Amniotic epithelial cell (primary cell): ENCODE data around the gene FIGNL2.
A peak's percentile ranks its signal among the peaks of the same experiment; 100 is the strongest.
"Not testable (repeated sequence)": the region's sequence is repeated elsewhere in the genome, so short reads cannot be mapped to it uniquely, and the experiment has no call there.

Experiments
- DNase-seq: peaks from one replicate; pipeline ENCODE4 v3.0.0-alpha.2; 2010; ENCODE audit warnings: low read depth

Gene FIGNL2

GRCh38 chr12:51848326-51848727, at the start of gene FIGNL2:
Gene FIGNL2, minus strand, starts transcription at chr12:51848718. Its CDS starts 26,305 bp downstream, at chr12:51822413.
- no peak for DNase-seq

GRCh38 chr12:51897181-51897580, 48.7 kb upstream of the FIGNL2 start:
- no peak for DNase-seq

- DNase-seq: no peak
These were observed 47.7 kb upstream of the FIGNL2 start for GRCh38 chr12:51896236-51896635.

- DNase-seq: no peak
These were observed 47.0 kb upstream of the FIGNL2 start for GRCh38 chr12:51895378-51896135.

GRCh38 chr12:51893786-51894185, 45.3 kb upstream of the FIGNL2 start:
- DNase-seq: no peak

GRCh38 chr12:51891843-51892242, 43.3 kb upstream of the FIGNL2 start:
- no peak for DNase-seq

GRCh38 chr12:51890511-51891171, 42.1 kb upstream of the FIGNL2 start:
- no peak for DNase-seq

- DNase-seq: no peak
These were observed 41.6 kb upstream of the FIGNL2 start for GRCh38 chr12:51890133-51890464.

- no peak for DNase-seq
These were observed 41.0 kb upstream of the FIGNL2 start for GRCh38 chr12:51889216-51890132.

- DNase-seq: no peak
These were observed 40.0 kb upstream of the FIGNL2 start for GRCh38 chr12:51888316-51889215.

- no peak for DNase-seq
These were observed 39.2 kb upstream of the FIGNL2 start, which contains the start of gene ANKRD33 for GRCh38 chr12:51887476-51888315. Gene ANKRD33, plus strand, starts transcription at chr12:51888103. Its CDS starts 84 bp downstream, at chr12:51888187.

GRCh38 chr12:51886021-51886710, 37.6 kb upstream of the FIGNL2 start:
- peak; percentile 95 for DNase-seq

- DNase-seq: not testable (repeated sequence)
These were observed 36.9 kb upstream of the FIGNL2 start for GRCh38 chr12:51885294-51886020.

- peak; percentile 93 for DNase-seq
These were observed 36.2 kb upstream of the FIGNL2 start for GRCh38 chr12:51884676-51885229.

GRCh38 chr12:51883998-51884675, 35.6 kb upstream of the FIGNL2 start:
- DNase-seq: no peak

- no peak for DNase-seq
These were observed 34.8 kb upstream of the FIGNL2 start for GRCh38 chr12:51883295-51883694.

GRCh38 chr12:51879102-51879501, 30.6 kb upstream of the FIGNL2 start:
- DNase-seq: no peak

GRCh38 chr12:51874486-51874885, 26.0 kb upstream of the FIGNL2 start:
- DNase-seq: no peak
